ENCODE data around the gene ACTL7B.

Gene ACTL7B

DNA sequence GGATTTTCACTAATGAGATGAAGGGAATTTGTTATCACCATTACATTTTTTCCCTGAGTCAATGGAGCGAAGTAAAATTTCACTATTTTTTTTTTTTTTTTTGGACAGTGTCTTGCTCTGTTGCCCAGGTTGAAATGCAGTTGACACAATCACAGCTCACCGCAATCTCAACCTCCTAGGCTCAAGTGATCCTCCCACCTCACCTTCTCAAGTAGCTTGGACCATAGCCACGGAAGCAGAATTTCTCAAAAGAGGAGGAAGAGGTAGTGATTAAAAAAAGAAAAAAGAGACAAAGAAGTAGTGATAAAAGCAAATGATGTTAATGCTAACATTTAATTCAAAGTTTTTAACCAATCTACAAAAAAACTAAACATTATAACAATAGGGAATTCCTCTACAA, 48.4 kb upstream of the ACTL7B start:
- ChIA-PET CTCF (interaction anchor here (0.6 to 0.7 kb wide), 4 partner anchors 14 to 1812 kb away, joined by 3 read pairs; no protein-coding TSS in a partner anchor), POLR2A (no interaction called here)
- Histone ChIP-seq H3K9me3 (ENCODE audit: control insufficient read depth, insufficient read depth, low read depth, low read length) (no peaks in the 10 kb centered on the region), H3K4me3 (ENCODE audit: low read depth, low read length) (no peak overlapping the region), H3K4me1 (ENCODE audit: control insufficient read depth, insufficient read depth, low read length) (no peaks in the 10 kb centered on the region; the same call in 1 of the 2 replicates), H3K27ac (ENCODE audit: extremely low read depth, low read depth, low read length) (no peak overlapping the region), H3K36me3 (ENCODE audit: control insufficient read depth in 2 of 2, insufficient read depth in 1 of 2, low read length in 2 of 2) (peaks cover 18 to 96% of the 10 kb centered on the region in 2 experiments)
- TF ChIP-seq ZNF146 (tag by site-specific recombination; IDR thresholded peaks at IDR 0.05) (no peak), PBX3 (CRISPR knock-in tag; IDR thresholded peaks at IDR 0.05) (no peak), ZNF660 (tag by site-specific recombination; IDR thresholded peaks at IDR 0.05) (no peak), ZNF501 (tag by site-specific recombination; IDR thresholded peaks at IDR 0.05) (no peak), SALL2 (tag by site-specific recombination; IDR thresholded peaks at IDR 0.05; ENCODE audit: borderline replicate concordance) (no peak), ZNF140 (tag by site-specific recombination; IDR thresholded peaks at IDR 0.05) (no peak), HOXD13 (CRISPR knock-in tag; IDR thresholded peaks at IDR 0.05; ENCODE audit: borderline replicate concordance) (no peak), BCL6B (tag by site-specific recombination; IDR thresholded peaks at IDR 0.05) (no peak), ZNF2 (tag by site-specific recombination; IDR thresholded peaks at IDR 0.05) (no peak), ZBTB21 (tag by site-specific recombination; IDR thresholded peaks at IDR 0.05) (no peak), ZNF610 (tag by site-specific recombination; IDR thresholded peaks at IDR 0.05; ENCODE audit: borderline replicate concordance) (no peak), ZNF530 (tag by site-specific recombination; IDR thresholded peaks at IDR 0.05; ENCODE audit: low read depth) (no peak), ZNF830 (tag by site-specific recombination; IDR thresholded peaks at IDR 0.05; ENCODE audit: low read depth) (no peak), ZNF624 (tag by site-specific recombination; IDR thresholded peaks at IDR 0.05) (no peak), PRDM2 (tag by site-specific recombination; IDR thresholded peaks at IDR 0.05; ENCODE audit: borderline replicate concordance) (no peak), EGR2 (tag by site-specific recombination; IDR thresholded peaks at IDR 0.05; ENCODE audit: low read depth) (no peak)
- TF ChIP-seq, protein P1, sequence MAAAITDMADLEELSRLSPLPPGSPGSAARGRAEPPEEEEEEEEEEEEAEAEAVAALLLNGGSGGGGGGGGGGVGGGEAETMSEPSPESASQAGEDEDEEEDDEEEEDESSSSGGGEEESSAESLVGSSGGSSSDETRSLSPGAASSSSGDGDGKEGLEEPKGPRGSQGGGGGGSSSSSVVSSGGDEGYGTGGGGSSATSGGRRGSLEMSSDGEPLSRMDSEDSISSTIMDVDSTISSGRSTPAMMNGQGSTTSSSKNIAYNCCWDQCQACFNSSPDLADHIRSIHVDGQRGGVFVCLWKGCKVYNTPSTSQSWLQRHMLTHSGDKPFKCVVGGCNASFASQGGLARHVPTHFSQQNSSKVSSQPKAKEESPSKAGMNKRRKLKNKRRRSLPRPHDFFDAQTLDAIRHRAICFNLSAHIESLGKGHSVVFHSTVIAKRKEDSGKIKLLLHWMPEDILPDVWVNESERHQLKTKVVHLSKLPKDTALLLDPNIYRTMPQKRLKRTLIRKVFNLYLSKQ (tag by site-specific recombination; IDR thresholded peaks at IDR 0.05; ENCODE audit: borderline replicate concordance): no peak
- TF ChIP-seq, protein P2, sequence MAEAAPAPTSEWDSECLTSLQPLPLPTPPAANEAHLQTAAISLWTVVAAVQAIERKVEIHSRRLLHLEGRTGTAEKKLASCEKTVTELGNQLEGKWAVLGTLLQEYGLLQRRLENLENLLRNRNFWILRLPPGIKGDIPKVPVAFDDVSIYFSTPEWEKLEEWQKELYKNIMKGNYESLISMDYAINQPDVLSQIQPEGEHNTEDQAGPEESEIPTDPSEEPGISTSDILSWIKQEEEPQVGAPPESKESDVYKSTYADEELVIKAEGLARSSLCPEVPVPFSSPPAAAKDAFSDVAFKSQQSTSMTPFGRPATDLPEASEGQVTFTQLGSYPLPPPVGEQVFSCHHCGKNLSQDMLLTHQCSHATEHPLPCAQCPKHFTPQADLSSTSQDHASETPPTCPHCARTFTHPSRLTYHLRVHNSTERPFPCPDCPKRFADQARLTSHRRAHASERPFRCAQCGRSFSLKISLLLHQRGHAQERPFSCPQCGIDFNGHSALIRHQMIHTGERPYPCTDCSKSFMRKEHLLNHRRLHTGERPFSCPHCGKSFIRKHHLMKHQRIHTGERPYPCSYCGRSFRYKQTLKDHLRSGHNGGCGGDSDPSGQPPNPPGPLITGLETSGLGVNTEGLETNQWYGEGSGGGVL (tag by site-specific recombination; IDR thresholded peaks at IDR 0.05): no peak
- TF ChIP-seq, protein P3, sequence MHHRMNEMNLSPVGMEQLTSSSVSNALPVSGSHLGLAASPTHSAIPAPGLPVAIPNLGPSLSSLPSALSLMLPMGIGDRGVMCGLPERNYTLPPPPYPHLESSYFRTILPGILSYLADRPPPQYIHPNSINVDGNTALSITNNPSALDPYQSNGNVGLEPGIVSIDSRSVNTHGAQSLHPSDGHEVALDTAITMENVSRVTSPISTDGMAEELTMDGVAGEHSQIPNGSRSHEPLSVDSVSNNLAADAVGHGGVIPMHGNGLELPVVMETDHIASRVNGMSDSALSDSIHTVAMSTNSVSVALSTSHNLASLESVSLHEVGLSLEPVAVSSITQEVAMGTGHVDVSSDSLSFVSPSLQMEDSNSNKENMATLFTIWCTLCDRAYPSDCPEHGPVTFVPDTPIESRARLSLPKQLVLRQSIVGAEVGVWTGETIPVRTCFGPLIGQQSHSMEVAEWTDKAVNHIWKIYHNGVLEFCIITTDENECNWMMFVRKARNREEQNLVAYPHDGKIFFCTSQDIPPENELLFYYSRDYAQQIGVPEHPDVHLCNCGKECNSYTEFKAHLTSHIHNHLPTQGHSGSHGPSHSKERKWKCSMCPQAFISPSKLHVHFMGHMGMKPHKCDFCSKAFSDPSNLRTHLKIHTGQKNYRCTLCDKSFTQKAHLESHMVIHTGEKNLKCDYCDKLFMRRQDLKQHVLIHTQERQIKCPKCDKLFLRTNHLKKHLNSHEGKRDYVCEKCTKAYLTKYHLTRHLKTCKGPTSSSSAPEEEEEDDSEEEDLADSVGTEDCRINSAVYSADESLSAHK (tag by site-specific recombination; IDR thresholded peaks at IDR 0.05): no peak
